Parathyroid adenoma (tissue), 2 donors: ENCODE measurements around the gene OR2J2.
"Not testable (repeated sequence)": the region's sequence is repeated elsewhere in the genome, so short reads cannot be mapped to it uniquely, and the experiment has no call there.

Experiments
- H2AFZ ChIP-seq: fragments of 300-600 bp; sonication (generic); one replicate; pipeline ENCODE4 v1.7.0; 2017; ENCODE audit warnings: antibody characterized with exemption, mild to moderate bottlenecking
- H3K27ac ChIP-seq: fragments of 300-600 bp; sonication (generic); one replicate; pipeline ENCODE4 v1.7.0; 2017
- H3K27me3 ChIP-seq: fragments of 300-600 bp; sonication (generic); one replicate; pipeline ENCODE4 v1.7.0; 2017; ENCODE audit warnings: low read length; ENCODE audit not compliant: control insufficient read depth, insufficient read depth
- H3K36me3 ChIP-seq: fragments of 300-600 bp; sonication (generic); one replicate; pipeline ENCODE4 v1.7.0; 2017; ENCODE audit warnings: low read length; ENCODE audit not compliant: control insufficient read depth, insufficient read depth
- H3K4me1 ChIP-seq: fragments of 300-600 bp; sonication (generic); one replicate; pipeline ENCODE4 v1.7.0; 2017; ENCODE audit warnings: control low read depth
- H3K4me2 ChIP-seq: fragments of 300-600 bp; sonication (generic); one replicate; pipeline ENCODE4 v1.7.0; 2017; ENCODE audit warnings: low read length
- H3K4me3 ChIP-seq: fragments of 300-600 bp; sonication (generic); one replicate; pipeline ENCODE4 v1.7.0; 2017; ENCODE audit warnings: low read depth, low read length
- H3K79me2 ChIP-seq: fragments of 300-600 bp; sonication (generic); one replicate; pipeline ENCODE4 v1.7.0; 2017; ENCODE audit warnings: control low read depth
- H3K9ac ChIP-seq: fragments of 300-600 bp; sonication (generic); one replicate; pipeline ENCODE4 v1.7.0; 2017; ENCODE audit warnings: mild to moderate bottlenecking
- H3K9me3 ChIP-seq: fragments of 300-600 bp; sonication (generic); one replicate; pipeline ENCODE4 v1.7.0; 2017; ENCODE audit warnings: low read length; ENCODE audit not compliant: control insufficient read depth
- CTCF ChIP-seq: fragments of 300-600 bp; sonication (generic); IDR thresholded peaks from one replicate; pipeline ENCODE4 v1.7.0; 2017; ENCODE audit warnings: antibody characterized with exemption, mild to moderate bottlenecking
- donor health status: primary hyperparathyroidism.

OR2J2 gene

DNA sequence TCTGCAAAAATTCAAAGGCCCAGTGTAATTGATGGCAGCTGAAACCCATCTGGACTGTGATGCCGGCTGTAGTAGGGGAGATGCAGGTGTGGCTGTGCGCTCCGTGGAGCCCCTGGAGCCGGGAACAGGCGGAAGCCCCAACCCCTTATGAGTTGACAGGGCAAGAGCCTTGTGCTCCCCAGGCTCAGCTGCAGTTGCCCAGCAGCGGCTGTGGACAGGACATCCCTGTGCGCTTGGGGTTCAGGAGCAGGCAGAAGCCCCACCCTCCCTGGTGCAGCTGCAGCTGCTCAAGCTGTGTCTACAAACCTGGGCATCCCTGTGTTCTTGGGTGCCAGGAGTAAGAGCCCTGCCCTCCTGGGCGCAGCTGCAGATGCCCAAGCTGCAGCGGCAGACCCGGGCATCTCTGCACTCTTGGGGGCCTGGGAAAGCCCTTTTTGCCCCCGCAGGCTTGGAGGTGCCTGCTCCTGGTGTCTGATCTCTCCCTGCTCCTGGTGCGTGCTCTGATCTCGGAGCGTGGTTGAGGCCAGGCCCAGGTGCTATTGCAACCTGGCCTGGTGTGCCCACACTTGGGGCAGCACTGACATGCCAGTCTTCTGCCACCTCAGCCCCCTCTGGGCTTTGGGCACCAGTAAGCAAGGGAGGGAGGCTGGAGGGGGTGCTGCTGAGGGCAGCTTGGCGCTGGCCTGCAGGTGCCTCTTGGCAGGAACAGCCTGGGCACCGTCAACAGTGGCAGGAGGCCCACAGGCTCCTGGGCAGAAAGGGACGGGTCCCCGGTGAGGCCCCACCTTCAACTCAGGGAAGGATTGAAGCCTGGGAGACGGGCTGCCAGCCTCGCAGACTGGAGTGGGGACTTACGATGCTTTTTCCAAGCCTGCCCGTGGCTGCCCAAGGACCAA, 30.3 kb downstream of the OR2J2 start:
- no peaks in the 10 kb centered on the region for H3K36me3 ChIP-seq
- H3K4me2 ChIP-seq, result no peak overlapping the region
- no peak overlapping the region for H3K27ac ChIP-seq
- H3K4me3 ChIP-seq, result no peak overlapping the region
- no peaks in the 10 kb centered on the region for H3K9me3 ChIP-seq
- no peak overlapping the region for H2AFZ ChIP-seq
- H3K9ac ChIP-seq, result no peak overlapping the region
- no peaks in the 10 kb centered on the region for H3K4me1 ChIP-seq
- H3K79me2 ChIP-seq, result no peaks in the 10 kb centered on the region
- no peak for TF ChIP-seq CTCF
- H3K27me3 ChIP-seq, result no peaks in the 10 kb centered on the region

- H3K9me3 ChIP-seq, result no peaks in the 10 kb centered on the region
- H3K9ac ChIP-seq, result no peak overlapping the region
- no peaks in the 10 kb centered on the region for H3K79me2 ChIP-seq
- H3K36me3 ChIP-seq, result no peaks in the 10 kb centered on the region
- no peak for TF ChIP-seq CTCF
- no peaks in the 10 kb centered on the region for H3K27me3 ChIP-seq
- no peak overlapping the region for H3K4me3 ChIP-seq
- H3K27ac ChIP-seq, result no peak overlapping the region
- H2AFZ ChIP-seq, result no peak overlapping the region
- no peak overlapping the region for H3K4me2 ChIP-seq
- no peaks in the 10 kb centered on the region for H3K4me1 ChIP-seq
Measured at GRCh38 chr6:29201966-29202365, 31.3 kb downstream of the OR2J2 start.

- no peaks in the 10 kb centered on the region for H3K4me1 ChIP-seq
- no peak overlapping the region for H3K4me2 ChIP-seq
- no peak overlapping the region for H3K27ac ChIP-seq
- H3K4me3 ChIP-seq, result no peak overlapping the region
- no peak overlapping the region for H3K9ac ChIP-seq
- no peaks in the 10 kb centered on the region for H3K36me3 ChIP-seq
- H3K27me3 ChIP-seq, result no peaks in the 10 kb centered on the region
- no peak for TF ChIP-seq CTCF
- no peak overlapping the region for H2AFZ ChIP-seq
- H3K79me2 ChIP-seq, result no peaks in the 10 kb centered on the region
- no peaks in the 10 kb centered on the region for H3K9me3 ChIP-seq
Measured at GRCh38 chr6:29211488-29211887, 40.8 kb downstream of the OR2J2 start.

GRCh38 chr6:29216528-29216927, 45.8 kb downstream of the OR2J2 start:
- Histone ChIP-seq H2AFZ (no peak overlapping the region), H3K4me2 (no peak overlapping the region), H3K27ac (no peak overlapping the region), H3K36me3 (no peaks in the 10 kb centered on the region), H3K4me1 (no peaks in the 10 kb centered on the region), H3K9ac (no peak overlapping the region), H3K4me3 (no peak overlapping the region), H3K79me2 (no peaks in the 10 kb centered on the region), H3K27me3 (no peaks in the 10 kb centered on the region), H3K9me3 (no peaks in the 10 kb centered on the region)
- no peak for TF ChIP-seq CTCF

DNA sequence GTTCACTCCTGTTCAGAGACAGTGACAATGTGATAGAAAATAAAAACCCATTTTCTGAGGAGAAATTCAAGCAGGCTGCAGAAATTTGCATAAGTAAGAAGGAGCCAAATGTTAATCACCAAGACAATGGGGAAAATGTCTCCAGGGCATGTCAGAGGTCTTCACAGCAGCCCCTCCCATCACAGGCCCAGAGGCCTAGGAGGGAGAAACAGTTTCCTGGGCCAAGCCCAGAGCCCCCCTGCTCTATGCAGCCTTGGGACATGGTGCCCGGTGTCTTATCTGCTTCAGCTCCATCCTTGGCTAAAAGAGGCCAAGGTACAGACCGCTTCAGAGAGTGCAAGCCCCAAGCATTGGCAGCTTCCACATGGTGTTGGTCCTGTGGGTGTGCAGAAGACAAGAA, 46.5 kb downstream of the OR2J2 start:
- not testable (repeated sequence) for H3K27ac ChIP-seq, H3K79me2 ChIP-seq, H3K27me3 ChIP-seq, H3K9ac ChIP-seq, H2AFZ ChIP-seq, H3K4me3 ChIP-seq, H3K4me2 ChIP-seq, H3K9me3 ChIP-seq, H3K36me3 ChIP-seq, H3K4me1 ChIP-seq

- not testable (repeated sequence) for H3K9ac ChIP-seq, H3K27ac ChIP-seq, H3K36me3 ChIP-seq, H3K4me1 ChIP-seq, H3K4me2 ChIP-seq, H3K4me3 ChIP-seq, H2AFZ ChIP-seq, H3K79me2 ChIP-seq, H3K9me3 ChIP-seq, H3K27me3 ChIP-seq
Measured at GRCh38 chr6:29218056-29218455, 47.3 kb downstream of the OR2J2 start.
